Measurements from ENCODE around the gene LYRM1. TPM values are rescaled to one million over a fixed set of nuclear protein-coding genes. Genes with fewer than 3 reads are reported as not detected.

The LYRM1 gene
- total RNA-seq, 2 donors from 2014 or later = 13.1 to 16.8 TPM

DNA sequence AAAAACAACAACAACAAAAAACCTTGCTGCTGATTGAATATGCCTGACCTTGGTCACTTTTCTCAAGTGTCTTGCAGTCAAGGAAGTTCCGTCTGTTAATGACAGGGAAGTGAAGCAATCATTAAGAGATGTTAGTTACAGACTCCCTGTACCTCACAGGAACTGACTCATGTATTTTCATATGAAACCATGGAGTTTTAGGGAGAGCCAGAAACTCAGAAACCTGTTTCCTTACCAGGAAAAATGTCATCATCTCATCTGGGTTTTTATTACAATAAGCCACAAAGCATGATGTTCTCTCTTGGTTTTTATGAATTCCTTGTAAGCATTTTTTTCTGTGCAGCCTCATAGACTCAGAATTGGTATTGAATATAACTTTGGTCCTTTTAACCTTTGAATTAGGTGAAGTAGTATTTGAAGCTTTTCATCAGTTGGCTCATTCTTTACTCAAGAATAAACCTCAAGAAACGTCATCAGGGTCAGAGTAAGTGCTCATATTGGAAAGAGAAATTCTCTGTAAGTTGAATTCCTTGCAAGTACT, 10.3 kb downstream of the LYRM1 start:
- TF ChIP-seq, protein P1, sequence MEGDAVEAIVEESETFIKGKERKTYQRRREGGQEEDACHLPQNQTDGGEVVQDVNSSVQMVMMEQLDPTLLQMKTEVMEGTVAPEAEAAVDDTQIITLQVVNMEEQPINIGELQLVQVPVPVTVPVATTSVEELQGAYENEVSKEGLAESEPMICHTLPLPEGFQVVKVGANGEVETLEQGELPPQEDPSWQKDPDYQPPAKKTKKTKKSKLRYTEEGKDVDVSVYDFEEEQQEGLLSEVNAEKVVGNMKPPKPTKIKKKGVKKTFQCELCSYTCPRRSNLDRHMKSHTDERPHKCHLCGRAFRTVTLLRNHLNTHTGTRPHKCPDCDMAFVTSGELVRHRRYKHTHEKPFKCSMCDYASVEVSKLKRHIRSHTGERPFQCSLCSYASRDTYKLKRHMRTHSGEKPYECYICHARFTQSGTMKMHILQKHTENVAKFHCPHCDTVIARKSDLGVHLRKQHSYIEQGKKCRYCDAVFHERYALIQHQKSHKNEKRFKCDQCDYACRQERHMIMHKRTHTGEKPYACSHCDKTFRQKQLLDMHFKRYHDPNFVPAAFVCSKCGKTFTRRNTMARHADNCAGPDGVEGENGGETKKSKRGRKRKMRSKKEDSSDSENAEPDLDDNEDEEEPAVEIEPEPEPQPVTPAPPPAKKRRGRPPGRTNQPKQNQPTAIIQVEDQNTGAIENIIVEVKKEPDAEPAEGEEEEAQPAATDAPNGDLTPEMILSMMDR (conservative IDR thresholded peaks at IDR 0.05) = no peak
- 88 to 100% methylated on average over 2 of the region's 2 CpGs for WGBS, 2 experiments (ENCODE audit: insufficient coverage in 1 of 2, insufficient read length in 1 of 2)

GRCh38 chr16:20911361-20911760, 10.8 kb downstream of the LYRM1 start:
- Mint-ChIP-seq H3K4me3 (no peak overlapping the region), H3K36me3 (ENCODE audit: low read depth) (peaks cover 7% of the 10 kb centered on the region), H3K27me3 (ENCODE audit: insufficient read depth) (no peaks in the 10 kb centered on the region), H3K27ac (no peak overlapping the region), H3K4me1 (peaks cover 3% of the 10 kb centered on the region), H3K9me3 (no peaks in the 10 kb centered on the region)
- 91 to 100% methylated on average over 1 of the region's 1 CpG for WGBS, 2 experiments (ENCODE audit: insufficient coverage in 1 of 2, insufficient read length in 1 of 2)
- Histone ChIP-seq H3K36me3 (ENCODE audit: control insufficient read depth, insufficient read depth, low read length) (peaks cover under 1% of the 10 kb centered on the region), H3K4me1 (ENCODE audit: control insufficient read depth, insufficient read depth, low read length) (no peaks in the 10 kb centered on the region), H3K27me3 (ENCODE audit: control insufficient read depth, insufficient read depth, low read length, poor library complexity, severe bottlenecking) (no peaks in the 10 kb centered on the region), H3K9ac (ENCODE audit: extremely low read depth, low read length, poor library complexity, severe bottlenecking) (no peak overlapping the region), H3K27ac (ENCODE audit: low read depth, low read length) (no peak overlapping the region), H3K4me3 (ENCODE audit: low read length) (no peak overlapping the region), H3K9me3 (ENCODE audit: control insufficient read depth, low read length) (no peaks in the 10 kb centered on the region)
- TF ChIP-seq, protein P1 (conservative IDR thresholded peaks at IDR 0.05) = no peak
- DNase-seq = no peak

More for the DNA sequence above, 10.3 kb downstream of the LYRM1 start:
- no peaks in the 10 kb centered on the region for H3K9me3 ChIP-seq (ENCODE audit: control insufficient read depth, low read length)
- Mint-ChIP-seq H3K27me3 (ENCODE audit: insufficient read depth) (no peaks in the 10 kb centered on the region), H3K4me1 (peaks cover 2% of the 10 kb centered on the region), H3K9me3 (no peaks in the 10 kb centered on the region), H3K4me3 (no peak overlapping the region), H3K27ac (no peak overlapping the region), H3K36me3 (ENCODE audit: low read depth) (peaks cover 5% of the 10 kb centered on the region)
- H3K27ac ChIP-seq (ENCODE audit: low read depth, low read length) = no peak overlapping the region
- DNase-seq = no peak
- no peaks in the 10 kb centered on the region for H3K4me1 ChIP-seq (ENCODE audit: control insufficient read depth, insufficient read depth, low read length)
- H3K36me3 ChIP-seq (ENCODE audit: control insufficient read depth, insufficient read depth, low read length) = no peaks in the 10 kb centered on the region
- no peak overlapping the region for H3K9ac ChIP-seq (ENCODE audit: extremely low read depth, low read length, poor library complexity, severe bottlenecking)
- H3K27me3 ChIP-seq (ENCODE audit: control insufficient read depth, insufficient read depth, low read length, poor library complexity, severe bottlenecking) = no peaks in the 10 kb centered on the region
- no peak overlapping the region for H3K4me3 ChIP-seq (ENCODE audit: low read length)

DNA sequence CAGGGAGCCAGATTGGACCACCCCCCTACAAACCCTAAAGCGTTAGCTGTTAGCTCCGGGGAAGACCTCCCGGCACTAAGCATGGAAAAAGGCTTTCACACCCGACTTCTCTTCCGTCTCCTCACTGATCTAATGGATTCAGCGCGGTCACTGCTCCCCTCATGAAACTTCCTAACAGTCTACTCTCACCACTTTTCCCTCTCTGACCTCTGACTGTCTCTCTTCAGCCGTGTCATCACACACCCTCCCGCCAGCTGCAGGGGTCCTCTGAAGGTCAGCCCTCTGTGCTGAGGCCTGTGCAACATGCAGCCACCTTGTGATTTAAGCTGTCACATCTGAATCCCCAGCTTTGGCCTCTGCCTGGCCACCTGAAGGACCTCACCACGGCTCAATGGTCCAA, 15.7 kb downstream of the LYRM1 start:
- Histone ChIP-seq H3K9ac (ENCODE audit: extremely low read depth, low read length, poor library complexity, severe bottlenecking) (no peak overlapping the region), H3K4me1 (ENCODE audit: control insufficient read depth, insufficient read depth, low read length) (no peaks in the 10 kb centered on the region), H3K4me3 (ENCODE audit: low read length) (no peak overlapping the region), H3K9me3 (ENCODE audit: control insufficient read depth, low read length) (no peaks in the 10 kb centered on the region), H3K27me3 (ENCODE audit: control insufficient read depth, insufficient read depth, low read length, poor library complexity, severe bottlenecking) (no peaks in the 10 kb centered on the region), H3K27ac (ENCODE audit: low read depth, low read length) (no peak overlapping the region), H3K36me3 (ENCODE audit: control insufficient read depth, insufficient read depth, low read length) (peaks cover 10% of the 10 kb centered on the region)
- H3K4me3 Mint-ChIP-seq = no peak overlapping the region
- no peaks in the 10 kb centered on the region for H3K27me3 Mint-ChIP-seq (ENCODE audit: insufficient read depth)
- H3K4me1 Mint-ChIP-seq = peaks cover 4% of the 10 kb centered on the region
- 89 to 94% methylated on average over 10 of the region's 10 CpGs for WGBS, 2 experiments (ENCODE audit: insufficient coverage in 1 of 2, insufficient read length in 1 of 2)
- DNase-seq = no peak
- H3K36me3 Mint-ChIP-seq (ENCODE audit: low read depth) = peaks cover 11% of the 10 kb centered on the region
- TF ChIP-seq, protein P1 (conservative IDR thresholded peaks at IDR 0.05) = no peak
- no peak overlapping the region for H3K27ac Mint-ChIP-seq
- no peaks in the 10 kb centered on the region for H3K9me3 Mint-ChIP-seq

Measured in endodermal cell (in vitro differentiated cells).